Endothelial cell of umbilical vein (primary cell): ENCODE measurements around the gene IGHMBP2.

ENCODE experiments used
- CTCF ChIP-seq, 2 donors: IDR thresholded peaks; 1 replicate in 1 of 2; 2 replicates in 1 of 2; pipeline ENCODE4 v1.5.1; 2011; ENCODE audit warnings: low read length in 2 of 2, mild to moderate bottlenecking in 2 of 2, moderate library complexity in 2 of 2, control low read depth in 1 of 2, inconsistent platforms in 1 of 2, low read depth in 1 of 2; ENCODE audit not compliant: insufficient read depth in 1 of 2; ENCODE audit errors: extremely low read depth in 1 of 2
- EZH2 ChIP-seq: IDR thresholded peaks from 2 replicates; pipeline ENCODE4 v1.6.1; 2012; ENCODE audit warnings: borderline replicate concordance, low read depth, mild to moderate bottlenecking, moderate library complexity, low read length, inconsistent platforms; ENCODE audit not compliant: severe bottlenecking
- FOS ChIP-seq: IDR thresholded peaks from 2 replicates; pipeline ENCODE4 v1.6.1; 2011; ENCODE audit warnings: mild to moderate bottlenecking, low read length, moderate library complexity, borderline replicate concordance; ENCODE audit not compliant: insufficient read depth
- GATA2 ChIP-seq: IDR thresholded peaks from 2 replicates; pipeline ENCODE4 v1.7.0; 2011; ENCODE audit warnings: low read depth, mild to moderate bottlenecking, moderate library complexity, mixed read lengths, low read length; ENCODE audit not compliant: insufficient read length, insufficient read depth
- JUN ChIP-seq: IDR thresholded peaks from 2 replicates; pipeline ENCODE4 v1.6.1; 2011; ENCODE audit warnings: borderline replicate concordance, low read depth; ENCODE audit not compliant: insufficient read length, insufficient read depth
- MAX ChIP-seq: IDR thresholded peaks from 2 replicates; pipeline ENCODE4 v1.6.1; 2011; ENCODE audit not compliant: insufficient read depth, insufficient read length
- MYC ChIP-seq: IDR thresholded peaks from one replicate; pipeline ENCODE4 v1.6.1; 2011; ENCODE audit warnings: mild to moderate bottlenecking, low read depth, low read length
- POLR2A ChIP-seq: IDR thresholded peaks from 2 replicates; pipeline ENCODE4 v1.6.1; 2012; ENCODE audit warnings: low read depth, mild to moderate bottlenecking, control low read depth, low read length
- POLR2AphosphoS5 ChIP-seq: IDR thresholded peaks from 2 replicates; pipeline ENCODE4 v1.6.1; 2012; ENCODE audit warnings: low read depth, mild to moderate bottlenecking, control low read depth, low read length, moderate library complexity; ENCODE audit not compliant: insufficient read depth

GRCh38 chr11:68956547-68957254 lies 53.0 kb downstream of the IGHMBP2 start:
- TF ChIP-seq POLR2A (no peak), CTCF (IDR thresholded peaks at IDR 0.05; ENCODE audit: extremely low read depth in 1 of 2, insufficient read depth in 1 of 2, low read depth in 1 of 2, low read length in 2 of 2) (no peak), EZH2 (no peak), MYC (no peak), JUN (no peak), POLR2AphosphoS5 (no peak), GATA2 (no peak), MAX (no peak), FOS (no peak)
